GOT3 (cell line): Measurements from ENCODE around the gene CLDN5.

Experiments used
- DNase-seq: peaks from one replicate; lab custom pipeline; 2025; ENCODE audit warnings: mixed read lengths; lab: John Stamatoyannopoulos, UW

The CLDN5 gene

DNA sequence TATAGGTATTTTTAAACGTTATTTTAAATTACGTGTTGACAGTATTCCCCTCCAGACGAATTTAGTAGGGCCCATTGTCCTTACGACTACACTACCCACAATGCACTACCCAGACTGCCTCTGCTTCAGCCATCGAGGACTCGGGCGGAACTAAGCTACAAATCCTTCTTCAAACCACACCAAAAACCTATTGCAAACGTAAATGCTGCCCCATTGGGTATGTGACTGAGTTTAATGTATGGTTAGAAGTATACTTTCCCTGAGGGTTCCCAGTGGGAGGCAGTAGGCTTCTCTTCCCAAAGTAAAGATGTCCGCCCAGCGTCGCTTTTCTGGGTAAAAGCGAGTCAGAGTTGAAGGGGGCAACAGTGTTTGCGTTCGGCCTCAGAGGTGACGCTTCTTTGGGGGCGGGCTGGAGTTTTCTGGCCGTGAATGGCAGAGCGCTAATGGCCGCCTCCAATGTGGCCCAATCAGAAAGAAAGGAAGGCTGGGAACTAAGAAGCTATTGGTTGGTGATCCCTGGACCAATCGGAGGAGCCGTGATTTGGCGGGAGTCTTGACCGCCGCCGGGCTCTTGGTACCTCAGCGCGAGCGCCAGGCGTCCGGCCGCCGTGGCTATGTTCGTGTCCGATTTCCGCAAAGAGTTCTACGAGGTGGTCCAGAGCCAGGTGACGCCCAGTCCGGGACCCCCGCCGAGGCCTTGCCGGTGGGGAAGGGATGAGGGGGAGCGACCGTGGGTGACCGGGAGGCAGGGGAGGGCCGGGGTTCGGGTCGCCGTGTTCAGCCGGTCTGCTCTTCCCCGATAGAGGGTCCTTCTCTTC lies 44.6 kb downstream of the CLDN5 start, which contains the start of gene CDC45:
Gene CDC45 (plus strand): TSS at position 566 of the 818 bp plus-strand sequence. CDS start 49 bp downstream, at position 615.
- peak; percentile 86 for DNase-seq

DNA sequence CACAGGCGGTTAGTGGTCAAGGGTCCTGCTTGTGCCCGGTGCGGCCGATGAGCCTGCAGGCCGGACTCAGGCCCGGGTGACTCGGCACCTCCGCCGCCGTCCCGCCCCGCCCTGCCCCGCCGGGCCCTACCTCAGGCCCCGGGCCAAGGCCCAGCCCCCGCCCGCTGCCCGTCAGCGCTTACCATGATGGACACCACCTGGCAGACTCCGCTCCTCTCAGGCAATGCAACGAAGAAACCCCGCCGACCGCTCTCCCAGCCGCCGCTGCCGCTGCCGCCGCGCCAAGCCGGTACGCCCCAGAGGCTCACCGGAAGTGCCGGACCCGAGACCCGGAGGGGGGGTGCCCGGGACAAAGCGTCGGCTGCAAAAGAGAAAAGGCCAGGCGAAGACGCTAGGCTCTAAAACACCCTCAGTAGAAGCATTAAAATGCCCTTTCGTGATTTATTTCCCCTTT lies 45.3 kb downstream of the CLDN5 start, which contains the start of gene UFD1:
Gene UFD1 (minus strand): TSS at position 293 of the 454 bp plus-strand sequence. CDS start 108 bp downstream, at position 185.
- peak; percentile 43 for DNase-seq

DNA sequence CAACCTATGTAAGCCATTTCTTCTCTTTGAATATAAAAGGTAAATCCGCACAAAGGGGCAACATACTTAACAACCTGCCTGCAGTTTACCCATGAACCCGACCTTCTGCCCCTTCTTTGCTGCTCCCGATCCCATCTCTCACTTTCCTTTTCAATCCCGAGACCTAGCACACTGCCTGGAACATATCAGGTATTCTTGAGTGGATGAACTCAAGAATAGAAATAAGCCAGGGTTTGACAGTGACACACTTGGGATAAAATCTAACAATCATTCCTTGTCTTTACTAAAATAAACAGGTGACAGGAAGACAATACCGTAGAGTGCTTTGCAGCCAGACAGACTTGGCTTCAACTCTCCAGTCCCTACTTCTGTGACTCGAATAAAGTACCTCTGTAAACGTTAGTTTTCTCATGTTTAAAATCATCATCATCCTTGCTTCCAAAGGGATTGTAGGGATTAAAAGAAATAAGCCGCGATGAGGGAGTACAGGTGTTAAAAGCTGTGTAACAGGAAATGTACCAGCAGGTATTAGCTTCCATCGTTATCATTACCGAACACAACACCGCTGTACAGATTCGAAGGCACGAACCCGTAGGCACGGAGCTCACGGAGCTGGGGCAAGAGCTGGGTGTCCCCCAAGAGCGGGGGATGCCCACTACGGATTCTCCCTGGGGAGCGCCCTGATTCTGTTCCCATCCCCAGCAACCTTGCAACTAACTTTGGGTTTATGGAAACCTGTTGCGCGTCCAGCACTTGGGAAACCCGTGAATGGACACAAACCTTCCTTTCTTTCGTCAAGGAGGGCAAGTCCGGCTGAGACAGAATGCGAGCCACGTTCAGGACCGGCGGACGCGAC lies 45.9 kb downstream of the CLDN5 start:
- no peak for DNase-seq

DNA sequence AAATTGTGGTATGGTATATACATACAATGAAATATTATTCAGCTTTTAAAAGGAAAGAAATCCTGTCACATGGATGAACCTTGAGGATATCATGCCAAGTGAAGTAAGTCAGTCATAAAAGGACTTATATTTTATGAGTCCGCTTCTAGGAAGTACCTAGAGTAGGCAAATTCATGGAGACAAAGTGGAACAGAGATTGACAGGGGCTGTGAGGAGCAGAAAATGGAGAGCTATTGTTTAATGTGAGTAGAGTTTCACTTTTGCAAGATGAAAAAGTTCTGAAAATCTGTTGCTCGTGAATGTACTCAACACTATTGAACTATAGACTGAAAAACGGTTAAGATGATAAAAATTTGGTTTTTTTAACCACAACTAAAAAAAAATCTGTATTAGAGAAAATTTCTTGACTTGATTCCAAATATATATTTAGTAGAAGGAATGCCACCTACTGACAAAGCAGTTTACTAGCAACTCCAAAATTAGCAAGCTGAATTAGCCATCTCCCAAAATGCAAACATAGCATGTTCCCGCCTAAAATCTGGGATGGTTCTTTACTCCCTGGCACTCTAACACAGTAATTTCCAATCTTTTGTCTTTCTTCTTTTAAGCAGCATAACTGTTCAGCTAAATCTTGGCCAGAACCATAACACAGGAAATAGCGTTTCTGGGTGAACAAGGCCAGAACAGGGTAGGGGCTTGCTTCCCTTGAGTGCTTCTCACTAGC lies 46.7 kb downstream of the CLDN5 start:
- DNase-seq = no peak

DNA sequence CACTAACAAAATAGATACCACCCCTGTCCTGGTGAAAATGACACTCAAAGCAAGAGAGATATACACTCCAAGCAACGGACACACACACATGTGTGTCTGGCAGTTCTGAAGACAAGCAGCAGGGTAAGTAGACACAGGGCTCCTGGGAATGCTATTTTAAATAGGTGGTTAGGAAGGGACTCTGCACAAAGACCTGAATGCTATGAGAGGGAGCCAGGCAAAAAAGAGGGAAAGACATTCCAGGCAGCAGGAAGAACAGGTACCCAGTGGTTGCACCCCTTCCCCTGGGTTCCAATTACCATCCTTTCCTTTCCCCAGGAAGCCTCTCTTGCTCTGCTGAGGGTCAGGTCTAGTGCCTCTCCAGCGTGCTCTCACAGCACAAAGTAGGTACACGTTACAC lies 48.2 kb downstream of the CLDN5 start:
- no peak for DNase-seq

DNA sequence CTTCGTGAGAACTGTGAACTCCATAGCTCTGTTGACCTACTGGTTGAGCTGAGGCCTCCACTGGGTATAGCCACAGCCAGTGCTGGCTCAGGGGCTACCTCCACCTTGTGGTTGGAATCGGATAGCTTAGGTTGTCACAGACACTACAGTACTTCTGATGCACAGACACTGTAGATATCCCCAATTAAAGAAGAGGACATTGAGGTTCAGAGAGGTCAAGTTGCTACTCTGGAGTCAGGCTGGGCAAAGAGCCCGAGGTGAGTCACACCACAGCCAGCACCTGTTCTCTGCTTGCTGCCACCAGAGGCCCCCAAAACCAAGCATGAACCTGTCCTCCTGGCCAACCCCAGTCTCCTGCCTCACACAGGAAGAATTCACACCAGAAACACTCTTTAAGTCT lies 50.6 kb downstream of the CLDN5 start:
- DNase-seq = no peak
